ENCODE measurements around the gene CD22. TPM values are rescaled to one million over a fixed set of nuclear protein-coding genes. Genes with fewer than 3 reads are reported as not detected.
"Not testable (repeated sequence)": the region's sequence is repeated elsewhere in the genome, so short reads cannot be mapped to it uniquely, and the experiment has no call there.

Gene CD22
- total RNA-seq, 2 donors from 2014 or later, result 5.3 to 11.7 TPM

- no peak overlapping the region for H3K4me3 Mint-ChIP-seq
- no peak overlapping the region for H3K27ac Mint-ChIP-seq
- H3K27me3 Mint-ChIP-seq, result peaks cover 17% of the 10 kb centered on the region
- no peaks in the 10 kb centered on the region for H3K4me1 Mint-ChIP-seq
- H3K9me3 Mint-ChIP-seq, result no peaks in the 10 kb centered on the region
- no peaks in the 10 kb centered on the region for H3K36me3 Mint-ChIP-seq (ENCODE audit: low read depth)
- ATAC-seq (replicated peaks), result no peak
These were observed 33.4 kb downstream of the CD22 start for GRCh38 chr19:35362261-35363000.

- H3K27me3 Mint-ChIP-seq, result peaks cover 19% of the 10 kb centered on the region
- H3K36me3 Mint-ChIP-seq (ENCODE audit: low read depth), result no peaks in the 10 kb centered on the region
- H3K9me3 Mint-ChIP-seq, result no peaks in the 10 kb centered on the region
- no peak overlapping the region for H3K4me3 Mint-ChIP-seq
- no peak overlapping the region for H3K27ac Mint-ChIP-seq
- H3K4me1 Mint-ChIP-seq, result no peaks in the 10 kb centered on the region
- ATAC-seq (replicated peaks), result no peak
These were observed 34.1 kb downstream of the CD22 start for GRCh38 chr19:35363001-35363590.

GRCh38 chr19:35363711-35364425 lies 34.9 kb downstream of the CD22 start:
- peaks cover 21% of the 10 kb centered on the region for H3K27me3 Mint-ChIP-seq
- no peak for ATAC-seq (replicated peaks)
- no peak overlapping the region for H3K4me3 Mint-ChIP-seq
- no peak overlapping the region for H3K27ac Mint-ChIP-seq
- no peaks in the 10 kb centered on the region for H3K9me3 Mint-ChIP-seq
- H3K36me3 Mint-ChIP-seq (ENCODE audit: low read depth), result no peaks in the 10 kb centered on the region
- no peaks in the 10 kb centered on the region for H3K4me1 Mint-ChIP-seq

- ATAC-seq (replicated peaks), result no peak
- H3K4me3 Mint-ChIP-seq, result no peak overlapping the region
- H3K27ac Mint-ChIP-seq, result no peak overlapping the region
- no peaks in the 10 kb centered on the region for H3K9me3 Mint-ChIP-seq
- no peaks in the 10 kb centered on the region for H3K4me1 Mint-ChIP-seq
- no peaks in the 10 kb centered on the region for H3K36me3 Mint-ChIP-seq (ENCODE audit: low read depth)
- H3K27me3 Mint-ChIP-seq, result peaks cover 21% of the 10 kb centered on the region
These were observed 36.3 kb downstream of the CD22 start for GRCh38 chr19:35365303-35365702.

- H3K4me3 Mint-ChIP-seq, result no peak overlapping the region
These were observed 39.4 kb downstream of the CD22 start for GRCh38 chr19:35368378-35368777.

GRCh38 chr19:35369522-35369921 lies 40.5 kb downstream of the CD22 start:
- Mint-ChIP-seq H3K4me3 (no peak overlapping the region), H3K36me3 (ENCODE audit: low read depth) (no peaks in the 10 kb centered on the region), H3K9me3 (no peaks in the 10 kb centered on the region), H3K4me1 (no peaks in the 10 kb centered on the region), H3K27ac (no peak overlapping the region), H3K27me3 (peaks cover 9% of the 10 kb centered on the region)
- no peak for ATAC-seq (replicated peaks)

More at GRCh38 chr19:35368378-35368777, 39.4 kb downstream of the CD22 start:
- Mint-ChIP-seq H3K27me3 (peaks cover 10% of the 10 kb centered on the region), H3K36me3 (ENCODE audit: low read depth) (no peaks in the 10 kb centered on the region), H3K4me1 (no peaks in the 10 kb centered on the region), H3K9me3 (no peaks in the 10 kb centered on the region), H3K27ac (no peak overlapping the region)
- ATAC-seq (replicated peaks), result no peak

- ATAC-seq (replicated peaks), result no peak
- H3K27ac Mint-ChIP-seq, result no peak within 1 kb of the TSS
- H3K27me3 Mint-ChIP-seq, result peaks cover 7% of the 10 kb centered on the region
- no peak within 1 kb of the TSS for H3K4me3 Mint-ChIP-seq
- peaks cover 9% of the 10 kb centered on the region for H3K4me1 Mint-ChIP-seq
- H3K9me3 Mint-ChIP-seq, result no peaks in the 10 kb centered on the region
- H3K36me3 Mint-ChIP-seq (ENCODE audit: low read depth), result no peaks in the 10 kb centered on the region
These were observed 41.7 kb downstream of the CD22 start, which contains the start of gene GPR42 for GRCh38 chr19:35370722-35371121. GPR42 (plus strand) TSS chr19:35371068; CDS start chr19:35371360, 292 bp downstream.

- Mint-ChIP-seq H3K27ac (peak overlapping the region; percentile 82), H3K4me3 (no peak overlapping the region), H3K9me3 (no peaks in the 10 kb centered on the region), H3K36me3 (ENCODE audit: low read depth) (no peaks in the 10 kb centered on the region), H3K27me3 (no peaks in the 10 kb centered on the region), H3K4me1 (peaks cover 14% of the 10 kb centered on the region)
- no peak for ATAC-seq (replicated peaks)
These were observed 44.5 kb downstream of the CD22 start for GRCh38 chr19:35373492-35373891.

- H3K9me3 Mint-ChIP-seq; ATAC-seq (replicated peaks); H3K4me3 Mint-ChIP-seq; H3K36me3 Mint-ChIP-seq (ENCODE audit: low read depth); H3K27me3 Mint-ChIP-seq: not testable (repeated sequence)
- Mint-ChIP-seq H3K27ac (peak overlapping the region; percentile 82), H3K4me1 (peaks cover 14% of the 10 kb centered on the region)
These were observed 45.0 kb downstream of the CD22 start for GRCh38 chr19:35374031-35374430.

GRCh38 chr19:35375505-35376307 lies 46.7 kb downstream of the CD22 start:
- H3K4me3 Mint-ChIP-seq, result peak overlapping the region; percentile 52
- H3K4me1 Mint-ChIP-seq, result peaks cover 14% of the 10 kb centered on the region

GRCh38 chr19:35377656-35378055 lies 48.7 kb downstream of the CD22 start:
- Mint-ChIP-seq H3K4me1 (peaks cover 14% of the 10 kb centered on the region), H3K9me3 (no peaks in the 10 kb centered on the region), H3K27me3 (peaks cover 7% of the 10 kb centered on the region), H3K36me3 (ENCODE audit: low read depth) (no peaks in the 10 kb centered on the region), H3K27ac (no peak overlapping the region), H3K4me3 (no peak overlapping the region)
- ATAC-seq (replicated peaks), result no peak

More at GRCh38 chr19:35375505-35376307, 46.7 kb downstream of the CD22 start:
- H3K27ac Mint-ChIP-seq, result peak overlapping the region; percentile 82
- no peaks in the 10 kb centered on the region for H3K27me3 Mint-ChIP-seq
- no peak for ATAC-seq (replicated peaks)
- no peaks in the 10 kb centered on the region for H3K9me3 Mint-ChIP-seq
- H3K36me3 Mint-ChIP-seq (ENCODE audit: low read depth), result no peaks in the 10 kb centered on the region

GRCh38 chr19:35378356-35378755 lies 49.4 kb downstream of the CD22 start:
- Mint-ChIP-seq H3K27me3 (peaks cover 7% of the 10 kb centered on the region), H3K27ac (no peak overlapping the region), H3K36me3 (ENCODE audit: low read depth) (no peaks in the 10 kb centered on the region), H3K9me3 (no peaks in the 10 kb centered on the region), H3K4me3 (no peak overlapping the region), H3K4me1 (peaks cover 14% of the 10 kb centered on the region)
- ATAC-seq (replicated peaks), result no peak

- H3K9me3 Mint-ChIP-seq; H3K27ac Mint-ChIP-seq; ATAC-seq (replicated peaks); H3K27me3 Mint-ChIP-seq; H3K4me3 Mint-ChIP-seq; H3K36me3 Mint-ChIP-seq (ENCODE audit: low read depth): not testable (repeated sequence)
- peaks cover 14% of the 10 kb centered on the region for H3K4me1 Mint-ChIP-seq
These were observed 50.6 kb downstream of the CD22 start for GRCh38 chr19:35379545-35379944.

GRCh38 chr19:35379992-35380391 lies 51.0 kb downstream of the CD22 start:
- Mint-ChIP-seq H3K36me3 (ENCODE audit: low read depth) (no peaks in the 10 kb centered on the region), H3K27me3 (peaks cover 10% of the 10 kb centered on the region), H3K27ac (no peak overlapping the region), H3K9me3 (no peaks in the 10 kb centered on the region), H3K4me3 (no peak overlapping the region), H3K4me1 (peaks cover 11% of the 10 kb centered on the region)
- no peak for ATAC-seq (replicated peaks)

Data from activated T-helper 17 cell treated with anti-CD3 and anti-CD28 coated beads, Interleukin-2, amount 50 U/mL, for 72 hours (primary cell).